Activated CD4-positive, alpha-beta T cell treated with anti-CD3 and anti-CD28 coated beads for 1 hour (primary cell): ENCODE data around the gene PLET1.

Experiments used
- DNase-seq: peaks from one replicate; pipeline ENCODE4 v3.0.0-alpha.2; 2020

Gene PLET1

DNA sequence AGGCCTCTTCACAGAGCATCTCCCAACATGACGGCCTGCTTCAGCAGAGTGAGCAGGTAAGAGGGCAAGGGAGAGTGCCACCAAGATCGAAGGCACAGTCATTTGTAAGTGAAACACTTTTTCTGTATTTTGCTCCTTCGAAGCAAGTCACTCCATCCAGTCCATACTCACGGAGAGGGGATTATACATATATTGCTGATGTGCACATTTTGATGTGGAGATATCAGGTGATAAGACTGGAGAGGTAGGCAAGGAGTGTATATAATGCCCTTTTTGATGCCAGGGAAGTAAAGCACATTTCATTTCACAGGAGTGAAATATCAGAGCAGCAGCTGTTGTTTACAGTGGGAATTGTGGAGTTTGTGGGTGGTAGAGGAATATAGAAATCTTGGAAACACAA, 23.2 kb downstream of the PLET1 start:
- DNase-seq = no peak

DNA sequence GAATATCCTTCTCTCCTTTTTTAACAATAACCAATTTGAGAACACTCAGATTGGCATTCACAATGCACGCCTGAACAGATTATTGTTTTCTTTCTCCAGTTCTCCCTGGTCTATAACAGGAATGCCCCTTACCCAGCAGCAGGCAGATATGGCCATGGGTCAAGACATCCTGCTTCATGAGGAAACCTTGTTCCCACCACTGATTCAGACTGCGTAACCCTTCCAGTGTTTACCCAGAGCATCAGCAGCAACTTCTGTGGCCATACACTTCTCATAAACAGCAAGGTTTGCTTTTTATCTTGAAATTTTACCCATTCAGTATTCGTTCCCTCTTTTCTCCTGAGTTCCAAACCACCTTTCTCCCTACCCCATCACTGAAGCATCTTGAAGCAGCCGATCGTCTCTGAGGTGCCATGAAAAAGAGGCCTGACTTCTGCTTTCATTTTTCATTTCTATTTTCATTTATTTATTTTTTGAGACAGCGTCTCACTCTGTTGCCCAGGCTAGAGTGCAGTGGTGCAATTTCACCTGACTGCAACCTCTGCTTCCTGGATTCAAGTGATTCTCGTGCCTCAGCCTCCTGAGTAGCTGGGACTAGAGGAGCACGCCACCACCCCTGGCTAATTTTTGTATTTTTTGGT, 24.8 kb downstream of the PLET1 start:
- DNase-seq = no peak

DNA sequence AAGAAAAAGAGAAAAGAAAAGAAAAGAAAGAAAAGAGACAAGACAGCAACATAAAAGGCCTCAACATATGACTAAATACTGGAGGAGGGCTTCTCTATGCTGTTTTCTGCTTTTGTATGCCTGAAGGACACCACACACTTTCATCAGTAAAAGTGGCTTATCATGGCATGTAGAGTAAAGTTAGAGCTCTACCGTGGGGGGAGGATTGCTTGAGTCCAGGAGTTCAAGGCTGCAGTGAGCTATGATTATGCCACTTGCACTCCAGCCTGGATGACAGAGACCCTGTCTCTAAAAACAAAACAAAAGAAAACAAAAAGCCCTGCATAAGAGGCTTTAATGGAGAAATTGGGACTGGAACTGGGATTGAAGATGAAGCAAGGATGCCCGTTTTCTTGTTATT, 28.7 kb downstream of the PLET1 start:
- no peak for DNase-seq

DNA sequence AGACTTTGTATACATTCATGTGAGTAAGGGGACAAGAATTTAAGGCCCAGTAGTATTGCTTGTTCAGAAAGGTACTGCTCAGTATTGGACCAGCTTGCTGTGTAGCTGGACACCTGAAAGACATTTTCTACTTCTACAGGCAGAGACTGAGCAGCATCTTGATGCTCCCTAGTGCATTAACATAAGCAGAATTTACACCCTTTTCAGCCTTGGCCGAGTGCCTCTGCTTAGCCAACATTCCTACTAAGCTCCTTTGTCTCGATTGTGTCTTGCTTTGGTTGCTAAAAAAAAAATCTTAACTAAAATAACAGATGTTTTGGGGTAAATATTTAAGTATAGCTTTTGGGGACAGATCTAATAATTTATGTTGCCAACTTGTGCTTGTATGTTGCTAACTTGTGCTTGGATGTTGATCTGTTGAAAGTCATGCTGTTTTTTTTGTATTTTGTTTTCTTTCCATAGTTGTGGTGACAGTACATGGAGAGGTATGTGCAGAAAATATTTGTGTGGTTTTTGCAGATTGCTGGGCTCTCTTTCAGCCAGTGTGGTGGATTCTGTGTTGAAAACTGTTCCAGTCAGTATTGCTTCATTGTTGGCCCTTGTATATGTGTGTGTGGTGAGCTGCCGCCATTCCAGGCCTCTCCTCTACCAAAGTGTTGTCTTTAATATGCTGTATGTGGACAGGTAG, 30.8 kb downstream of the PLET1 start:
- DNase-seq = no peak

DNA sequence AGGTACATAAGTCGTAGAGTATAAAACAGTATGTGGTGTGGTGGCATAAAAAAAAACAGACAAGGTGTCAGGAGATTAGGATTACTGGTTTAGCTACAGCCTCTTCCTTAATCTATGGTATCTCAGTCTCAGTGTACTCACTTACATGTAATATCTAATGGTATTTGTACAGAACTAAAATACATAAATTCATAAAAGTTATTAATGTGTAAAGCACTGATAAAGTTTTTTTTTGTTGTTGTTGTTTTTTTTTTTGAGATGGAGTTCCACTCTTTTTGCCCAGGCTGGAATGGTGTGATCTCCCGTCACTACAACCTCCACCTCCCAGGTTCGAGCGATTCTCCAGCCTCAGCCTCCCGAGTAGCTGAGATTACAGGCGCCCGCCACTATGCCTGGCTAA, 31.5 kb downstream of the PLET1 start:
- no peak for DNase-seq

DNA sequence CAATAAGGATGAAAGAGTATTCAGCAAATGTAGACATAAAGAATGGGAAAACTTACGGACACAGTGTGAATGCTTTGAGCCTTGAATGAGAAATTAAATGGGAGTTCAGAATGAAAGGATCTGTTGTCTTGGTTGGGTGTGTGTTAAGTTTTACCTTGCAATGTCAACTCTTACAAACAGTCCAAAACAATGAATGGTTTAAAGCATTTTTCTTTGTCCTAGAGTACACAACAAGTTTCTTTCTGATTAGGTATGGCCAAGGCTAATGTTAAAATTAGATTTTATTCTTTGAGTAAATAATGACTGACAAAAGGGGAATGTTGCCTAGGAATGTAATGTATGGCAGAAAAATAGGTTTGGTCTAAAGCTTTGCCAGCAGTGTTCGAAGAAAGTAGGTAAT, 32.0 kb downstream of the PLET1 start:
- DNase-seq = no peak

DNA sequence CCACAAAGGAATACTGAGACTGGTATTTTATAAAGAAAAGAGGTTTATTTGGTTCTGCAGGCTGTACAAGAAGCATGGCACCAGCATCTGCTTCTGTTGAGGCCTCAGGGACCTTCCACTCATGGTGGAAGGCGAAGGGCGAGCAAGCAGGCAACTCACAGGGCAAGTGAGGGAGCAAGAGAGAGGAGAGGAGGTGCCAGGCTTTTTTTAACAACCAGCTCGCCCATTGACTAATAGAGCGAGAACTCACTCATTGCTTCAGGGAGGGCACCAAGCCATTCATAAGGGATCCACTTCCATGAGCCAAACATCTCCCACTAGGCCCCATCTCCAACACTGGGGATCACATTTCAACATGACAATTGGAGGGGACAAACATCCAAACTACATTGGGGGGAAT, 33.2 kb downstream of the PLET1 start:
- no peak for DNase-seq

DNA sequence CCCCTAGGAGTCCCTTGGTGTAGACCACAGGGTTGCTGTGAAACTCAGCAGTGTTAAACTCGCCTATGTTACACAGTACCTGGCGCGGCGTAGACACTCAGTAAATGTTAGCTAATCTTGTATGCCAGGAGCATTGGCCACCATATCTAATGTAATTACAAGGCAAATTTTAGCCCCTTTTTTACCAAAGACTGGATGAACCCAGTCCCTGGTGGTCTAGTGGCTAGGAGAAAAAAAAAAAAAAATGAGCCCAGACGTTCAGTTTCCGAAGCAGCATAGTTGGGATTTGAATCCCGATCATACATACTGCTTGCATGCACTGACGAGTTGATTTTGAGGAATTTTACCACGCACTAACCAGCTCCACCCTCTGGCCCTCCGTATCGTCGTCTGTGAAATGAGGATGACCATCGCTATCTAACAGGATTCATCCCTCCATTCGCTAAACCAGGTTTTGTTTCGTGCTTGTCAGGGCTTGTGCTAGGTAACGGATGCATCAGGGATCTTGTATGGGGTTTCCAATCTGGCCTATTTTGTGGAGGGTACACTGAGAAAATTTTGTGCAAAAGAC, 33.7 kb downstream of the PLET1 start:
- no peak for DNase-seq

DNA sequence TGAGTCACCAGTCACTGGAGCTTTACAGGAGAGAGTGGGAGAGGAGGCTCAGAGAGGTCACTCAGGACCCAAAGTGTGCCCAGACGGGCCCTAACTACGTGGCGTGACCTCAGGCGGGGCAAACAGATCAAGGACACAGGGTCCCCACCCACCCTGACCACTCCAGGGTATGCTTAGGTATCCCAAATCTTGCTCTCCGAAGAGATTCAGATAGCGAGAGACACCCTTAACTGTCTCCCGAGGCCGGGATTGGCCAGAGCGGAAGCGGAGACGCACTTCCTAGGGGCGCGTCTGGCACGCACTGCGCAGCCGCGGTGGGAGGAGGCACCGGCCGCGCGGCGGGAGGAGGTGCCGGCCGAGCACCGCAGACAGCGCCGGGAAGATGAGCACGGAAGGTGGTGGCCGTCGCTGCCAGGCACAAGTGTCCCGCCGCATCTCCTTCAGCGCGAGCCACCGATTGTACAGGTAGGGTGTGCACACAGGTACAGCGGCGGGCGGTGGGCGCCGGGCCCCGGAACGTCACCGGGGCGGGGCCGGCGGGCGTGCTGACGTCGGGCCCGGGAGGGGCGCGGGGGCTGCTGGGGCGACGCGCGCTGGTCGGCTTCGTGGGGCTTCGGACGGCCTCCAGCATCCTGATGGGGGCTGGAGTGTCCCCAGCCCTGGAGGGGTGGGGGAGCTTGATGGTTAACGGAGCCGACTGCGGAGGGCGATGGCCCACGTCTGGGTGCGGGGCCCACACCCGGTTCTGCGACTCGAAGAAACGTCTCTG, 34.4 kb downstream of the PLET1 start, which contains the start of gene PTS:
Gene PTS (plus strand): TSS at position 367 of the 769 bp plus-strand sequence. CDS start 16 bp downstream, at position 383.
- DNase-seq = peak; percentile 69

DNA sequence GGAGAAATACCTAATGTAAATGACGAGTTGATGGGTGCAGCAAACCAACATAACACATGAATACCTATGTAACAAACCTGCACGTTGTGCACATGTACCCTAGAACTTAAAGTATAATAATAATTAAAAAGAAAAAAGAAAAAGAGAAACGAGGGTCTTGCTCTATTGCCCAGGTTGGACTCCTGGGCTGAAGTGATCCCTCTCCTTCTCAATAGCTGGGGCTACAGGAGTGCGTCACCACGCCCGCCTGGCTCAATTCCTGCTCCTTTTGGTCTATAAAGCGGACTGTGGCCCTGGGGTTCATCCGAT, 35.0 kb downstream of the PLET1 start:
- no peak for DNase-seq

DNA sequence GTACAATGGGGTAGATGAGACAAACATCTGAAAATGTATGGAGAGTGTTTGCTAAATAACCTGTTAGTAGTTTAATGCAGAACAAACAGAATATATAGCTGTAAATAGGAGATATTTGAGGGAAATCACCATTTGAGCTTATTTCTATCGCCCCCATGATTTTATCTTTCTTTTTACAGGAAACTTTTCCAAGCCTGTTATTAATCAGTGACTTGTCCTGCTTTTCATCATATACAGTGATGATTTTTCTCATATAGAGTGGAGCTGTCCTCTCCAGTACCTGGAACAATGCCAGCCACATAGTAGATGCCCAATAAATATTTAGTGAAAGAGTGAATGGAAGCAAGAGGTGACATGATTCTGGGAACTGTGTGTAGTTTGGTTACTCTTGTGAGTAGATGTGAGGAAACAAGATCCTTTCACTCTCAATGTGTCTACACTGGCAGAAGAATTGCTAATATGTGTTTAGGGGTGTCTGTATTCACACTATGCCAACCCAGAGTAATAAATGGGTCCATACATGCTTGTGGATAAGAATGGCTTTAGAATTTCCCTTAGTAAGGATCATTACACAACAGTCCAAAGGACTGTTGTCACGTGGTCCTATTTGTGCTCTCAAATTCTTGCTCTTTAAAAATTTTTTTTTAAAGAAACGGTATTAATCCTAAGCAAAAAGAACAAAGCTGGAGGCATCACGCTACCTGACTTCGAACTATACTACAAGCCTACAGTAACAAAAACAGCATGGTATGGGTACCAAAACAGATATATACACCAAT, 36.7 kb downstream of the PLET1 start:
- no peak for DNase-seq

DNA sequence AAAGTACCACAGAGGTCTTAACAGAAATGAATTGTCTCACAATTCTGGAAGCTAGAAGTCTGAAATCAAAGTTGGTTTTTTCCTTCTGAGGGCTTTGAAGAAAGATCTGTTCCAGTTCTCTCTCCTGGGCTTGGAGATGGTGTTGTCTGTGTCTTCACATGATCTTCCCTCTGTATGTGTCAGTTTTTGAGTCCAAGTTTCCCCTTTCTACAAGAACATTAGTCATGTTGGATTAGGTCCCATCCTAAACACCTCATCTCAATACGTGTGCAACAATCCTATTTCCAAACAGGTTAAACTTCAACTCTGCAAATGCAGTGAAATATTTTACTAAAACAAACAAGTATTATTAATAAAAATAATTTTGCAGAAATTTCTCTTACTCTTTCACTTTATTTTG, 37.5 kb downstream of the PLET1 start:
- no peak for DNase-seq

DNA sequence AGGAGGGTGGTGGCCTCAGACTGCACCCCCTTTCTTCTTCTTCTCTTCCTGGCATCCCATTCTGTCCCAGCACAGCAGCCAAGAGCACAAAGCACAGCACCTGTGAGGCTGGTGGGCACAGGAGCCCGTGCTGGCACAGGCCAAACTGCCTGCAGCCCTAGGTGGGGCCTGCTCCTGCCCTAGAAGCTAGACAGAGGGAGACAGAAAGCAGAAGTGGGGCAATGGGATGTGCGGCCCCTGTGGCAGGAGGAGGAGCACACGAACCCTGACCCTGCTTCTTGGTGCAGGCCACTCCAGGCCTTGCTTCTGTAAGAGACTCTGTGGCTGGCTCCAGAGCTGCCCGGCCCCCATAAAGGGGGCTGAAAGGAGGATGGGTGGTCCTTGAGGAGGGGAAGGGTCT, 38.4 kb downstream of the PLET1 start:
- no peak for DNase-seq

DNA sequence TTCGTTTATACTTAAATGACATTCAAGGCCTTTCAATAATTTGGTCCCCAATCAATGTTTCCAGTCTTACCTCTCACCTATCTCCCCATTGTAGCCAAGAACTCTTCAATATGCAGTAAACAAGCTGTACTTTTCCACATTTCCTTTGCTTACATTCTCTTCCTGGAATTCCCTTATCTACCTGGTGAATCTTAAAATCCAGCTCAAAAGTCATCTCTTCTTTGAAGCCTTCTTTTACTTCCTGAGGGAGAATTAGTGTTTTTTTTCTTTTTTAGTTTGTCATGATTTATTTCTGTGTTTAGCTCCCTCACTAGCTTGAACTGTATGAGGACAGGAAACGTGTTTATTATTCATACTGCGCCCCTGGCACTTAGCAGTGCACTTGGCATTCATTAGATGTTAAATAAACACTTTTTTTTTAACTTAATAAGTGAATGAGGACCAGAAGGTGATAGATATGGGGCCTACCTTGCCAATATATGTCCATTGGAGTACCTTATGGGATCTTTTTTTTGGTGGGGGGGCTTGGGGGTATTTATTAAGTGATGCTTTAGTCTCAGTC, 39.3 kb downstream of the PLET1 start:
- DNase-seq = no peak

DNA sequence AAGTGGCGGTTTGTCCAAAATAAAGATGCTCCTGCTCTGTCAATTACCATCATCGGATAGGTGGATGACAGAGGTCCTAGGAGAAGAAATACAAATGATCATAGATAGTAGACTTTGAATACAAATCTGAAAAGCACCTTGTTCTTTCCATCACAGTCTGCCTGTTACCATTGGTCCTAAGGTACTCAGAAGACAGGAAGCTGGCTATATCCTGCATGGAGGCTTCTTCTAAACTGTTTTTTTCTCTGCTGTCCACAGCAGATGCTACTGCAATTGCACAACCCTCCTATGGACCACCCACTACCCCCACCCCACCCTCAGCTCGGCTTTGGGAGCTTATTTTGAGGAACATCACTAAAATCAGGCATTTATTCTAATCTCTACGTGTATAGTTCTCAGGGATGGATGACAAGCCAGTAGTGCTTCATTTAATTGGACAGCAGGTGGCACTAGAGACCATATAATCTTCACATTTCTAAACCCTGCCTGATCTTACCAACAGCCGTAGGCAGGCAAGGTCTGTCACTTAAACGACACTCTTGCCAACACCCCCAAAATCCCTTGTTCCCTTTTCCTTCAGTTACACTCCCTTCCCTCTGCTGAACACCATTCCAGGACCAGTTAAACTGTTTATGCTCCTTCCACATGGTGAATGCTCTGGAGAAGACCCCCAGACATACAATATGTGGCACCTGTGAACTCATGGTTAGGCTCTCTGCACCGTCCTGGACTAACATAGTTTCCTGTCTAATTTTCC, 41.0 kb downstream of the PLET1 start:
- no peak for DNase-seq

DNA sequence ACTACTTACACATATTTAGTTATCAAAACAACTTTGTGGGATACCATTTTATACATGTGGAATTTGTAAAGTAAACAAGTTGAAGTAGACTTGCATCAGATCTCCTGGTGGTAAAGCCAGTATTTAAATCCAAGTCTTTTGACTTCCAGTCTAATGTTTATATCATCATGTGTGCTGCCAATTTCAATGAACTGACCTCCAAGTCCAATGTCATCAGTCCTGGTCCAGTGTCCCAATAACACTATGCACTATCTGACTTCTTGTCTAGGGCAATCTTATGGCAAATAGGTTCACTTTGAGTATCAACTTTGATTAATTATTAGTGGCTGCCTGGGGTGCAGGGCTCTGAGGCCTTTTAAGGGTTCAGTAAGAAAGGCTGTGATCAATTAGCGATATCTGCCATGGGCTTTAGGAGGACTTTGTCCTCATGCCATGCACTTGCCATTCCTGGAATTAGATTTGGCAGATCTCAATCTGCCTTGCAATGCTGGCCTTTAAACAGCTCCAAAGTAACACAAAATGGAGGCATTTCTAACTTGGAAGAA, 44.0 kb downstream of the PLET1 start:
- DNase-seq = no peak

DNA sequence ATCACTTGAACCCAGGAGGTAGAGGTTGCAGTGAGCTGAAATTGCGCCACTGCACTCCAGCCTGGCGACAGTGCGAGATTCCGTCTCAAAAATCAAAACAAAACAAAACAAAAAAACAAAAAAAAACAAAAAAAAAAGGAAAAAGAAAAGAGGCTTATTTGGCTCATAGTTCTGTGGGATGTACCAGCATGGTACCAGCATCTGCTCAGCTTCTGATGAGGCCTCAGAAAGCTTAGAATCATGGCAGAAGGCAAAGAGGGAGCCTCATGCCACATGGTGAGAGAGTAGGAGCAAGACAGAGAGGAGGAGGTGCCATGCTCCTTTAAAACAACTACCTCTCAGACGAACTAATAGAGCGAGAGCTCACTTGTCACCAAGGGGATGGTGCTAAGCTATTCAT, 45.0 kb downstream of the PLET1 start:
- no peak for DNase-seq

DNA sequence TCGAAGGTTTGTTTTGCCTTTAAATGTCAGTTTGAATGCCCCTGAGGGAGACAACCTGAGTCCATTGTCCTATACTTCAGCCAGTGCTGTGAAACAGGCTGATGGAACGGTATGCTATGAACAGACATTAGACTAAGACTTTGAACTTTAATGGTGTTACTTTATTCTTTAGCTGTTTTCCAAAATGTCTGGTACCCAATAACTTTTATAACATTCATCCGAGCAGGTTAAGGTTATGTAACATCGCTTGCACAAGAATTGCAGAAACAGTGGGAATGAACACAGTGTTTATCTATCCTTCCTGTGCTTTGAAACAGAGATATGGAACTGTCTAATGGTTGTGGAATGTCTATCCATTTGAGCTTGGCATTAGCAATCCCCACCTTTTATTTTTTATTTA, 46.9 kb downstream of the PLET1 start:
- no peak for DNase-seq

DNA sequence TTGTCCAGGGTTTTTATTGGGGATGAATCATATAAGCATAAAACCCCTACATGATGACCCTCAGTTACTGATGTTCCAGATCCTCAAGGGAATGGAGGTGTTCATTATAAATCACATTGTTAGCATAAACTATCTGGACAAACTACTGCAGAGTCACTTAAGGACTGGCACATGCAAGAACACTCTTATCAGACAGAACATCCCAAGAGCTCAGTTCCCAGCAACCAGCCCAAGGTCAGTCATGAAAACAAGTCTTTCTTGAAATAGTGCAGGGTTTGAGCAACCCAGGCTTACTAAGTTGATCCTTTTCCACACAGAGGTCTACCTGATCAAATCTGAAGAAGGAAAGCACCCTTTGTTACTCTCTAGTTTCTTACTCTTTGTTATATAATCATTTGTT, 48.0 kb downstream of the PLET1 start:
- DNase-seq = no peak

DNA sequence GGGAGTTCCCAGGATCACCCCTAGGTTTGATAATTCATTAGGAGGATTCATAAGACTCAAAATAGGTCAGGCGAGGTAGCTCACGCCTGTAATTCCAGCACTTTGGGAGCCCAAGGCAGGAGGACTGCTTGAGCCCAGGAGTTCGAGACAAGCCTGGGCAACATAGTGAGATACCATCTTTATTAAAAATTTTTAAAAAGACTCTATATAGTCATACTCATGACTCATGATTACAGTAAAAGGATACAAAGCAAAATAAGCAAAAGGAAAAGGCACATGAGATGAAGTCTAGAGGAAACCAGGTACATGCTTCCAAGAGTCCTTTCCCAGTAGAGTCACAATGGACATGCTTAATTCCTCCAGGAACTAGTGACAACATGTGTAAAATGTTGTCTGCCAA, 48.4 kb downstream of the PLET1 start:
- DNase-seq = no peak

DNA sequence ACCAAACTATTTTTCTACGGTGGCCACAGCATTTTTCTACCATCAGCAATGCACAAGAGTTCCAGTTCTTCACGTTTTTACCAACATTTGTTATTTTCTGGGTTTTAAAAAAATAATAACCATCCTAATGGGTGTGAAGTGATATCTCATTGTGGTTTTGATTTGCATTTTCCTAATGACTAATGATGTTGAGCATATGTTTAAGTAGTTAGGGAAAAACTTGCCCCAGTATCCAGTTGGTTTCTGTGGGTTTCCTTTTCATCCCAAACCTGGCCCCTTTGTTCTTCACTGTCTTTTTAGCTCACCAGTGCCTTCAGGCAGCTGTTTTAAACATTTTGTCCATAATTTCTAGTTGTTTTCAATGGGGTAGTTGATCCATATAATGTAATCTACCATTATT, 49.1 kb downstream of the PLET1 start:
- DNase-seq = no peak

DNA sequence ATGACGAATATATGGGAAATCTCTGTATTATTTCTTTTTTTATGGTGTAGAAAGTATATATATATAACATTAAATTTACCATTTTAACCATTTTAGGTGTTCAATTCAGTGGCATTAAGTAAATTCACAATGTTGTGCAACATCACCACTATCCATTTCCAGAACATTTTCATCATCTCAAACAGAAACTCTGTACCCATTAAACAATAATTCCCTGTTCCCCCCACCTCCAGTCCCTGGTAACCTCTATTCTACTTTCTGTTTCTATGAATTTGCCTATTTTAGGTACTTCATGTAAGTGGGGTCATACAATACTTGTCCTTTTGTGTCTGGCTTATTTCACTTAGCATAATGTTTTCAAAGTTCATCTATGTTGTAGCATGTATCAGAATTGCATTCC, 49.8 kb downstream of the PLET1 start:
- DNase-seq = no peak
